ENCODE data around the gene LRBA.

LRBA gene

DNA sequence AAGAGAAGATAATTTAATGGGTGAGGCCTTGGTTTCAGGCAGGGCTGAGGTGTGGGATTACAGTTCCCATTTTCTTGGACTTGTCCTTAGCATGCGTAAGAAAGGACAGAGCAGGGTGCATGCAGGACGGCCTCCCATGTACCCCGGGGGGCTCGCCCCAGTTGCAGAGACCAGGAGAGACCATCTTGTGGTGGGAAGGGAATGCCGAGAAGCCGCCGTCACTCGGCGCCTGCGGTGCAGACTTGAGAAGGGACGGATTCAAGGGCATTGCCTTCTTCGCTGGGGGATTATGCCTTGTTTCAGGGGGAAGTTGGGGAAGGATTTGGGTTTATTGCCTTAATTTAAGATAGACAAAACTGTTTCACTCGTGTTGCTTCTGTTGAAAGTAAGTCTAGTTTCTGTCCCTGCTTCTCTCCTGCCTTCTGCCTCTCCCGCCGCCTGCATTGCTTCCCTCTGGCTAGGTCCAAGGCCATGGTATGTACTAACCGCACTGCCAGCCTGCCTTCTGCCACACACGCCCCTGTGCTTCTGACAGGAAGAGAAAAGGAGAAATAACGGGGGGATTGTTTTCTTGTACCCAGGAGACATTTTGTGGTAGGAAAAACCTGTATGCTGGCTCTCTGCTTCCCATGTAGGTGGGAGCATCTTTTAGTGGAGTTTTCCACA lies 761.0 kb downstream of the LRBA start:
- no peak overlapping the region for H3K9ac ChIP-seq (ENCODE audit: low read depth, low read length)
- H3K4me1 ChIP-seq (ENCODE audit: insufficient read depth, low read length): no peaks in the 10 kb centered on the region; the same call in 1 of the 2 replicates
- no peaks in the 10 kb centered on the region for H3K9me3 ChIP-seq (ENCODE audit: control insufficient read depth, insufficient read depth, low read length)
- H3K36me3 ChIP-seq (ENCODE audit: insufficient read depth, low read length): no peaks in the 10 kb centered on the region

DNA sequence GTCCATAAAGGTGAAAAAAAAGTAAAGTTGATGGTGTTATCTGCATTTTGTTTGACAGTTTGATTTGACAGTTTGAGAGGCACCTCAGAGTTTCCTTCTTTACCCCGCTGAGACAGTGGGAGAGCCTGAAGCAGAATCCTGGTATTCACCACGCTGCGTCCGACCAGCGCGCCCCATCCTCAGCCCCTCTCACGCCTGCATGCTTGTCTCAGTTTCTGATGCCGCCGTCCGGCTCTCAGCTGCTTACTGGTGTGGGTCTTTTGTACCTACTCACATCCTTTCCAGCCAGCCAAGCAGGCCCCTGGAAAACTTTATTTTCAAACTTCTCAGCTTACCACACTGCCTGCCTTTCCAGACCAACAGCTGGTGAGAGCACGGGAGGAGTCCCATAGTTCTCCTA lies 761.7 kb downstream of the LRBA start:
- H3K9ac ChIP-seq (ENCODE audit: low read depth, low read length): no peak overlapping the region
- no peaks in the 10 kb centered on the region for H3K9me3 ChIP-seq (ENCODE audit: control insufficient read depth, insufficient read depth, low read length)
- H3K36me3 ChIP-seq (ENCODE audit: insufficient read depth, low read length): no peaks in the 10 kb centered on the region
- no peaks in the 10 kb centered on the region; the same call in 1 of the 2 replicates for H3K4me1 ChIP-seq (ENCODE audit: insufficient read depth, low read length)

DNA sequence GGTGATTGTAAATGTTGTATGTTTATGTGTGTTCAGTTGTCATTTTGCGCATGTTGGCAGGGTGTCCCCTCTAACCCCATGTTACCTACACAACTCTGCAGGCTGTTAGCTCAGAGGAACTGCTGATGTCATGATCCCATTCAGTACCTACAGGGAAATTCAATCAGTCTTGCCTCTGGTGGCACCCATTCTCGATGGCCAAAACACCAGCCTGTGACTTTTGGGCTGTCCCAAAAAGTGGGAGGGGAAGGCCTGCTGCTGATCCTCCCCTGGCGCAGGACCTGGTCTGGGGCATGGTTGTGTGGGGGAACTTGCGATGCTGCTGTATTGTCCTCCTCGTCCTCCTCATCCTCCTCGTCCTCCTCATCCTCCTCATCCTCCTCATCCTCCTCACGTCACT lies 762.3 kb downstream of the LRBA start:
- no peak overlapping the region for H3K9ac ChIP-seq (ENCODE audit: low read depth, low read length)
- no peaks in the 10 kb centered on the region for H3K9me3 ChIP-seq (ENCODE audit: control insufficient read depth, insufficient read depth, low read length)
- no peaks in the 10 kb centered on the region; the same call in 1 of the 2 replicates for H3K4me1 ChIP-seq (ENCODE audit: insufficient read depth, low read length)
- no peaks in the 10 kb centered on the region for H3K36me3 ChIP-seq (ENCODE audit: insufficient read depth, low read length)

DNA sequence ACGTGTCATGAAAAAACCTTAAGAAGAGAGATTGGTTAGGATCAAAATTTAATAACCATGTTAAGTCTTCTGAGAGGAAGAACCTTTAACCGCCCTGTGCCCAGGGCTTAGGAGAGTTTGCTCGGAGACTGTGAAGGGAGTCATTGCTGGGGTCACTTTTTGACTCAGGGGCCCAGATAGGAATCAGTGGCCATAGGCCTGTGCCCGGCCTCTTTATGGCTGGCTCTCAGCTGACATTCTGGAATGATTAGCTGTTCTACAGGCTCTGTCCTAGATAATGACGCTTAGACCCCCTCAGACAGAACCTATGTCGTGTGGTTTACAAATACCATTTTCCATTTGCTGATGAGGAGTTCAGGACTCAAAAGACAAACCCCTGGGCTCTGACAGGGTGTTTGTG lies 762.8 kb downstream of the LRBA start:
- no peak overlapping the region for H3K9ac ChIP-seq (ENCODE audit: low read depth, low read length)
- no peaks in the 10 kb centered on the region for H3K36me3 ChIP-seq (ENCODE audit: insufficient read depth, low read length)
- H3K9me3 ChIP-seq (ENCODE audit: control insufficient read depth, insufficient read depth, low read length): no peaks in the 10 kb centered on the region
- H3K4me1 ChIP-seq (ENCODE audit: insufficient read depth, low read length): peaks cover 4% of the 10 kb centered on the region

DNA sequence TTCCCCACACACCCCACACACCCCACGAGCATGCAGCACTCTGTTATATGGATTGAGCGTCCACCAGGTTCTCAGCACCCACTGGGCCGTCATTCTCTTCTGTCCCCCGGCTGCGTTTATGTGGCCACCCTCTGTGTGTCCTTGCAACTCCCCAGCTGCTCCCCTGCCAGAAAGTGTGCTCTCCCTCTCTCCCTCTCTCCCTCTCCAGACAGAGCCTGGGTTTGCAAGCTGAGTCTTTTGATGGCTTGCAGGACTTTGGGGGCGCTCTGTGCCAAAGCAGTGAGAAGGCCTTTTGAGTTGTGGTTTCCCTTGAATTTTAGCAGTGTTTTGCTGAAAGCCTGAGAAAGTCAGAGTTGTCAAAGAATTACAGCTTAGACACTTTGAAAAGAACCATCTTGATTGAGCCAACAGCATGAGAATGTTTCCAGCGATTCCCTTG lies 763.3 kb downstream of the LRBA start:
- H3K36me3 ChIP-seq (ENCODE audit: insufficient read depth, low read length): no peaks in the 10 kb centered on the region
- no peak overlapping the region for H3K9ac ChIP-seq (ENCODE audit: low read depth, low read length)
- no peaks in the 10 kb centered on the region for H3K9me3 ChIP-seq (ENCODE audit: control insufficient read depth, insufficient read depth, low read length)

DNA sequence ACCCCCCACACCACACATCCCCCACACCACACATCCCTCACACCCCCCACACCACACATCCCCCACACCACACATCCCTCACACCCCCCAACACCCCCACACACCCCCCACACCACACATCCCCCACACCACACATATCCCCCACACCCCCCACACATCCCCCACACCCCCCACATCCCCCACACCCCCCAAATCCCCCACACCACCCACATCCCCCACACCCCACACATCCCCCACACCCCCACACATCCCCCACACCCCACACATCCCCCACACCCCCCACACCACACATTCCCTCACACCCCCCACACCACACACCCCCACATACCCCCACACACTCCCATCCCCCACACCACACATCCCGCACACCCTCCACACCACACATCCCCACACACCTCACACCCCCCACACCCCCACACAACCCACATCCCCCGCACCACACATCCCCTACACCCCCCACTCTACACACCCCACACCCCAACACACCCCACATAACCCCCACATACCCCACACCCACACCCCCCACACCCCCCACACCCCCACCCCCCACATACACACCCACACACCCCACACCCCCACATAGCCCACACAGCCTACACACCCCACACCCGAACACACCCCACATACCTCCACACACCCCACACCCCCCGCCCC lies 764.0 kb downstream of the LRBA start:
- Histone ChIP-seq H3K9ac (ENCODE audit: low read depth, low read length) (no peak overlapping the region), H3K36me3 (ENCODE audit: insufficient read depth, low read length) (no peaks in the 10 kb centered on the region), H3K9me3 (ENCODE audit: control insufficient read depth, insufficient read depth, low read length) (no peaks in the 10 kb centered on the region), H3K4me1 (ENCODE audit: insufficient read depth, low read length) (peaks cover 5% of the 10 kb centered on the region)

More for the DNA sequence above, 763.3 kb downstream of the LRBA start:
- peaks cover 5% of the 10 kb centered on the region for H3K4me1 ChIP-seq (ENCODE audit: insufficient read depth, low read length)

DNA sequence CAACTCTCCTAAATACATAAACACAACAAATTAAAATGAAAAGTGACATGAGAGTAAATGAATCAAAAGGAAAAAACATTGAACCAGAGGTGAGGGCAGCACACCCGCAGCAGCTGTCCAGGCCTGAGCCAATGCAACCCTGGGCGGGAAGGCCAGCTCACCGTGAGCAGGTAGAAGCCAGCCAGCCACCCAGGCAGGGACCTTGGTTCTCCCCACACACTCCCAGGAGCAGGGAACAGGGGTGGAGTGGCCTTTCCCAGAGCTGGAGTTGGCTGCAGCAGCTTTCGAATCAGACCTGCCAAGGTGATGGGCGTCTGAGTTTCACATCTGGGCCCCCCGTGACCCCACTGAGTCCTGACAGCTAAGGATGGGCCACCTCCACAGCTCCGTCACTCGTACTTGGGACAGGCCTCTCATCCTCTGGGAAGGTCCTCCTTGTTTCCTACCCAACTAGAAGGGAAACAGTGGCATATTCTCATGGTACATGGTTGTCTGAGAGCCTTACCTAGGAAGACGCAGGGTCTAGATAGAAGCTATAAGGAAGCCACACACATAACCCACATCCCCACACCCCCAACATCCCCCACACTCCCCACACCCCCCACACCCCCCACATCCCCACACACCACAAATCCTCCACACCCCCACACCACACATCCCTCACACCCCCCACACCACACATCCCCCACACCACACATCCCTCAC lies 764.6 kb downstream of the LRBA start:
- no peak overlapping the region for H3K9ac ChIP-seq (ENCODE audit: low read depth, low read length)
- peaks cover 5% of the 10 kb centered on the region for H3K4me1 ChIP-seq (ENCODE audit: insufficient read depth, low read length)
- no peaks in the 10 kb centered on the region for H3K9me3 ChIP-seq (ENCODE audit: control insufficient read depth, insufficient read depth, low read length)
- H3K36me3 ChIP-seq (ENCODE audit: insufficient read depth, low read length): no peaks in the 10 kb centered on the region

DNA sequence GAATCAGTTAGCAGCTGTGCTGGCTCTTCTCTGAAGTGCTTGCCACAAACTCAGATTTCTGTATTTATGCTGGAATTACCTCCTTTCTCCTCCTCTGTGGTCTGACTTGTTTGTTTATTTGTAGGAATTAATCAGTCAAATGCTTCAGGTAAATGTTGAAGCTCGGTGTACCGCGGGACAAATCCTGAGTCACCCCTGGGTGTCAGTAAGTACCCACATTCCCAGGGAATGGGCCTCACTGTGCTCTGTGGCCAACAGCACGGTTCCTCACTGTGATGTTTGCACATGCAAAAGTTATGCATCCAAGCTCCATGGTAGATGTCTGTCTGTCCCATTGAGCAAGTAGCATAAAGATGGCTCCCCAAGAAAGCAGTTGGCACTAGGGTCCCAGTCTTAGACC lies 766.9 kb downstream of the LRBA start:
- no peaks in the 10 kb centered on the region for H3K36me3 ChIP-seq (ENCODE audit: insufficient read depth, low read length)
- no peaks in the 10 kb centered on the region for H3K9me3 ChIP-seq (ENCODE audit: control insufficient read depth, insufficient read depth, low read length)
- no peak overlapping the region for H3K9ac ChIP-seq (ENCODE audit: low read depth, low read length)
- H3K4me1 ChIP-seq (ENCODE audit: insufficient read depth, low read length): peaks cover 8% of the 10 kb centered on the region

DNA sequence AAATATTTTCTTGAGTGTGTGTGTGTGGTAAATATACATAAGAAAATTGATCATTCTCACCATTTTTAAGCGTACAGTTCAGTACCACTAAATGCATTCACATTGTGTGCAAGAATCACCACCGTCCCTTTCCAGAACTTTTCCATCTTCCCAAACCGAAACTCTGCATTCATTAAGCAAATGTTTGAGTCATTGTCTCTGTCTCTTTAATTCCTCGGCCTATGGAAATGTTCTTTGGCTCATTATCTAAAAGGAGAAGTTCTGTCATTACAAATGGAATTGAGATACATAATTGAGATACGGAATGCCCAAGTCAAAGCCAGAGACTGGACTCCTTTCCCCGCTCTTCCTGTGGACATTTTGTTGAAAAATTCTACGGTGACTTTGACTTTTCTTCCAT lies 767.9 kb downstream of the LRBA start:
- no peak overlapping the region for H3K9ac ChIP-seq (ENCODE audit: low read depth, low read length)
- no peaks in the 10 kb centered on the region for H3K36me3 ChIP-seq (ENCODE audit: insufficient read depth, low read length)
- peaks cover 8% of the 10 kb centered on the region for H3K4me1 ChIP-seq (ENCODE audit: insufficient read depth, low read length)
- H3K9me3 ChIP-seq (ENCODE audit: control insufficient read depth, insufficient read depth, low read length): no peaks in the 10 kb centered on the region

DNA sequence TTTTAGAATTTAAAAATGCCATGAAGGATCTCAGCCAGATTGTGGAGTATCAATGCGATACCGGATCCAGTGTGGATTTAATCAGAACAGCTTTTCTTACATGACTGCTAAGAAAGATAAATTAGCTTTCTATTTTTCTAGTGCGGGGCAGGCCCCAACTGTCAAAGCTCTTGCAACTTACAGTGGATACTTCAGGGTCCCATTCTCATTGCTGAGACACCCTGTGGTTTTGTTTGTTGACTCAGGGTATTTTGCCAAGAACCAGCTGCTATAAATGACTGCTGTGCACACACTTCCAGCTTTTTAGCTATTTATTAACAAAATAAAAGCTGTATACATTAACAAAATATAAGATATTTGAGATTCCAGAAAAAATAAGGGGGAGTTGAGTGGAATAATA lies 770.5 kb downstream of the LRBA start:
- Histone ChIP-seq H3K4me1 (ENCODE audit: insufficient read depth, low read length) (peaks cover 8% of the 10 kb centered on the region), H3K9ac (ENCODE audit: low read depth, low read length) (no peak overlapping the region)

DNA sequence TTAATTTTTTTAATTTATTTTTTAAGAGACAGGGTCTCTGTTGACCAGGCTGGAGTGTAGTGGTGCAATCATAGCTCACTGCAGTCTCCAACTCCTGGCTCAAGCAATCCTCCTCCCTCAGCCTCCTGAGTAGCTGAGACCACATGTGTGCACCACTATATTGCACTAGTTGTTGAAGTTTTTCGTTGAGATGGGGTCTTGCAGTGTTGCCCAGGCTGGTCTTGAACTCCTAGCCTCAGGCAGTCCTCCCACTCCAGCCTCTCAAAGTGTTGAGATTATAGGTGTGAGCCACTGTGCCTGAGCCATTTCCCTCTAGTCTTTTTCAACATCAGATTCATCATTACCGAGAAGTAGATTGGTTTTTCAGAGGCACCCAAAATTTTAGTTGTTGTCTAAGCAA lies 771.2 kb downstream of the LRBA start:
- Histone ChIP-seq H3K9ac (ENCODE audit: low read depth, low read length) (no peak overlapping the region), H3K4me1 (ENCODE audit: insufficient read depth, low read length) (peaks cover 8% of the 10 kb centered on the region; the same call in 1 of the 2 replicates), H3K36me3 (ENCODE audit: insufficient read depth, low read length) (no peaks in the 10 kb centered on the region), H3K9me3 (ENCODE audit: control insufficient read depth, insufficient read depth, low read length) (no peaks in the 10 kb centered on the region)

More for the DNA sequence above, 770.5 kb downstream of the LRBA start:
- Histone ChIP-seq H3K36me3 (ENCODE audit: insufficient read depth, low read length) (no peaks in the 10 kb centered on the region), H3K9me3 (ENCODE audit: control insufficient read depth, insufficient read depth, low read length) (no peaks in the 10 kb centered on the region)

DNA sequence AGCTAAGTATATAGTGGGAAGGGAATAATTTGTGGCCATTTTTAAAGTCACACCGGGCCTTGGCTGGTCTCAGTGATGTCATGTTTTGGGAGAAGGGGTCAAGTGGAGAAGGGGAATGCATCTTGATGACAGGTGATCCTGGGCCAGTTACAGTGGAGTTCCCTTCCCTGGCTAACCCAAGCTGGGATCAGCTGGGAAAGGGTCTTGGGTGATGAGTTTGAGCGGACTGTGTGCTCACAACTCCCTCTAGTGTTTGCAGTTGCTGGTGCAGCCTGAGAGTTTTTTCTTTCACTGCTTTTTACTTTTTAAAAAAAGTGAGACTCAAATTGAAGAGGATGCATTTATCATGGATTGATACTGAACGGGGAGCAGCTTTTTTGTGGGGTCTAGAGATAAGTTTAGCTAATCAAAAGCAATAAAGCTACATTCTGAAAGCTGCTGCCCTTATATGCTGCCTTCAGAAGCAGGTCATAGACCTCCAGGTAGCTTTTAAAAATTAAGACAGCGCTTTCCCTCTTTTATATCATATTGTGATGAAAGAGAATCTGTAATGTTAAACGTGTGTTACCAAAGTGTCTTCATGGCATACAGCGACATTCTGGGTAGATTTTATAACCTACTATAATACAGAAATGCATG lies 772.1 kb downstream of the LRBA start:
- no peaks in the 10 kb centered on the region for H3K9me3 ChIP-seq (ENCODE audit: control insufficient read depth, insufficient read depth, low read length)
- H3K36me3 ChIP-seq (ENCODE audit: insufficient read depth, low read length): no peaks in the 10 kb centered on the region
- peaks cover 8% of the 10 kb centered on the region; the same call in 1 of the 2 replicates for H3K4me1 ChIP-seq (ENCODE audit: insufficient read depth, low read length)
- no peak overlapping the region for H3K9ac ChIP-seq (ENCODE audit: low read depth, low read length)

DNA sequence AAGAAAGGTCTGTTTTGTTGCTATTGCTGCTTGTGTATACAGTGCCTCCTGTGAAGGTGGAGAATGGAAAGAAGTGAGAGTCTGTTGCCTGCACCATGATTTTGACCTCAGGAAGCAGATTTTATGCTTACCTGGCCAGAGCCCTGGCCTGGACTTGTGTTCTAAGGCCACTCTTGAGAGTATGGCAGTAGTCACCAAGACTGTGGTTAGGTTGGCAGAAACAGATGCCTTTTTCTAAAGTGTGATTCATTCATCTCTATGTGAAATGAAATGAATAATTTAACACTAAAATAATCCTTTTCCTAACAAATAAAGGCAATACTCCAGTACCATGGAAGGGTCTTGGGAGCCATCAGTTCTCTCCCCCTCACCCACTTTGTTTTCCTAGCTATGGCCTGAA lies 775.1 kb downstream of the LRBA start:
- H3K36me3 ChIP-seq (ENCODE audit: insufficient read depth, low read length): no peaks in the 10 kb centered on the region
- no peak overlapping the region for H3K9ac ChIP-seq (ENCODE audit: low read depth, low read length)
- H3K4me1 ChIP-seq (ENCODE audit: insufficient read depth, low read length): peaks cover 3% of the 10 kb centered on the region; the same call in 1 of the 2 replicates
- H3K9me3 ChIP-seq (ENCODE audit: control insufficient read depth, insufficient read depth, low read length): no peaks in the 10 kb centered on the region

DNA sequence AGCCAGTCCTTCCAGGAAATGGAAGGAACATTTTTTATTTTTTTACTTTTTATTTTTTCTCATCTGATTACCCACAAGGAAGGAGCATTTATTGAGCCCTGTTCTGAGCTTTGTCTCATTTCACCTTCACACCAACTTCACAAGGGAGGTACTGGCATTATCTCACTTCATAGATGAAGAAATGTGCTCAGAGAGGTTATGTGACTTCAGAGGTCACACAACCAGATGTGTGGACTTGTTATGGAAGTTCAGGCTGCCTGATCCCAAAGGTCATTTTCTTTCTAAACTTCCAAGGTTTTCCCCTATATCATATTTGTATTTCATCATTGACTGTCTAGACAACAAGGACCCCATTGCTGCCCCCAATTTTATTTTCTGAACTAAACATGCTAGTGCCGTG lies 776.5 kb downstream of the LRBA start:
- no peaks in the 10 kb centered on the region for H3K4me1 ChIP-seq (ENCODE audit: insufficient read depth, low read length)
- no peak overlapping the region for H3K9ac ChIP-seq (ENCODE audit: low read depth, low read length)
- H3K9me3 ChIP-seq (ENCODE audit: control insufficient read depth, insufficient read depth, low read length): no peaks in the 10 kb centered on the region
- no peaks in the 10 kb centered on the region for H3K36me3 ChIP-seq (ENCODE audit: insufficient read depth, low read length)

Measured in ES-I3 (cell line).